ENCODE data around the gene ITGA4.
A peak's percentile ranks its signal among the peaks of the same experiment; 100 is the strongest.

ITGA4 gene

GRCh38 chr2:181457121-181457740 lies at the start of gene ITGA4:
Gene ITGA4 (plus strand): TSS chr2:181457386. CDS start chr2:181457655, 269 bp downstream.
- TF ChIP-seq MAX (IDR thresholded peaks at IDR 0.05) (no peak), RAD21 (IDR thresholded peaks at IDR 0.05; ENCODE audit: low read depth) (peak; percentile 42; the same call in 1 of the 2 replicates)

DNA sequence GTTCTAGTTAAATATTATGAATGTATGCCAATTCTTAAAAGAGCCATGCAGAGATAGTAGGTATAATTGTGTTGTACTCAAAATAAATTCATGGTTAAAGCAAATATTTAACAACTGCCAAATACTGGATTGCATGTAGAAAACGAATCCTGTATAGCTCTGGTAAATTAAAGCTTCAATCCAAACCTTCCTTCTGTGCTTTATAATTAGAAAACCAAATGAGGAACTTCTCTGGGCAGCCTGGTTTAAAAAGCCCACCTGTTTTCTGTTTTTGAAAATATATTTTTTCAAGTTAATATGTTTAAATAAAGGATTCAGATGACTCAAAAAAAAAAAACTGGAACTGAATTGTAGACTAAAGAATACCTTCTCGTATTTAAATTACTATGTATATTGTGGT lies 48.3 kb upstream of the ITGA4 start:
- TF ChIP-seq TCF12 (IDR thresholded peaks at IDR 0.05; ENCODE audit: low read depth) (no peak), EGR1 (IDR thresholded peaks at IDR 0.05) (no peak), YY1 (IDR thresholded peaks at IDR 0.05; ENCODE audit: low read depth) (no peak), REST (IDR thresholded peaks at IDR 0.05; ENCODE audit: low read depth) (no peak), RAD21 (IDR thresholded peaks at IDR 0.05; ENCODE audit: low read depth) (no peak), NFIC (IDR thresholded peaks at IDR 0.05) (no peak), EP300 (IDR thresholded peaks at IDR 0.05; ENCODE audit: borderline replicate concordance) (no peak)

GRCh38 chr2:181411105-181411849 lies 45.9 kb upstream of the ITGA4 start:
- no peak for TF ChIP-seq USF1 (IDR thresholded peaks at IDR 0.05)
- TF ChIP-seq TCF12 (IDR thresholded peaks at IDR 0.05; ENCODE audit: low read depth), result no peak
- no peak for TF ChIP-seq NFIC (IDR thresholded peaks at IDR 0.05)
- no peak for TF ChIP-seq CREB1 (IDR thresholded peaks at IDR 0.05; ENCODE audit: low read depth)
- TF ChIP-seq YY1 (IDR thresholded peaks at IDR 0.05; ENCODE audit: low read depth), result no peak
- TF ChIP-seq RAD21 (IDR thresholded peaks at IDR 0.05; ENCODE audit: low read depth), result no peak
- no peak for TF ChIP-seq EP300 (IDR thresholded peaks at IDR 0.05; ENCODE audit: borderline replicate concordance)
- TF ChIP-seq EGR1 (IDR thresholded peaks at IDR 0.05), result no peak
- TF ChIP-seq MAX (IDR thresholded peaks at IDR 0.05), result no peak

GRCh38 chr2:181419129-181419855 lies 37.9 kb upstream of the ITGA4 start:
- TF ChIP-seq FOXM1 (IDR thresholded peaks at IDR 0.05; ENCODE audit: borderline replicate concordance, low read depth) (no peak), MAX (IDR thresholded peaks at IDR 0.05) (no peak), TCF12 (IDR thresholded peaks at IDR 0.05; ENCODE audit: low read depth) (no peak), TEAD4 (IDR thresholded peaks at IDR 0.05) (no peak), REST (IDR thresholded peaks at IDR 0.05; ENCODE audit: low read depth) (no peak), EP300 (IDR thresholded peaks at IDR 0.05; ENCODE audit: borderline replicate concordance) (no peak), RAD21 (IDR thresholded peaks at IDR 0.05; ENCODE audit: low read depth) (no peak), CREB1 (IDR thresholded peaks at IDR 0.05; ENCODE audit: low read depth) (no peak), NFIC (IDR thresholded peaks at IDR 0.05) (no peak), TAF1 (IDR thresholded peaks at IDR 0.05; ENCODE audit: low read depth) (no peak), CEBPB (IDR thresholded peaks at IDR 0.05) (no peak), ZBTB7A (IDR thresholded peaks at IDR 0.05; ENCODE audit: low read depth) (no peak), YY1 (IDR thresholded peaks at IDR 0.05; ENCODE audit: low read depth) (no peak), EGR1 (IDR thresholded peaks at IDR 0.05) (no peak), USF1 (IDR thresholded peaks at IDR 0.05) (no peak)
